Activated CD4-positive, alpha-beta T cell treated with anti-CD3 and anti-CD28 coated beads for 36 hours (primary cell): ENCODE data around the gene PP2D1. TPM values are rescaled to one million over a fixed set of nuclear protein-coding genes. Genes with fewer than 3 reads are reported as not detected.

ENCODE experiments used
- ATAC-seq: fragments of 200-7000 bp; cut with Tn5 transposase; one replicate; pipeline ENCODE4 v1.10.0; 2021; ENCODE audit warnings: mild to moderate bottlenecking, moderate library complexity
- CTCF ChIA-PET: fragments of 350-600 bp; sonication (Branson Sonifier 250); formaldehyde crosslinking; loops from one replicate; lab custom pipeline; 2021; ENCODE audit warnings: antibody characterized with exemption; lab: Charles Lee
- POLR2A ChIA-PET: fragments of 350-600 bp; sonication (Branson Sonifier 250); formaldehyde crosslinking; loops from one replicate; lab custom pipeline; 2021; ENCODE audit warnings: antibody characterized with exemption, inconsistent platforms; lab: Charles Lee
- DNase-seq: peaks from one replicate; pipeline ENCODE4 v3.0.0-alpha.2; 2020
- H3K27ac Mint-ChIP-seq: one replicate; pipeline ENCODE4 v1.8.0; 2021; ENCODE audit warnings: mixed read lengths
- H3K27me3 Mint-ChIP-seq: one replicate; pipeline ENCODE4 v1.8.0; 2021; ENCODE audit warnings: mixed read lengths
- H3K36me3 Mint-ChIP-seq: one replicate; pipeline ENCODE4 v1.8.0; 2021; ENCODE audit warnings: low read depth, mixed read lengths
- H3K4me1 Mint-ChIP-seq: one replicate; pipeline ENCODE4 v1.8.0; 2021; ENCODE audit warnings: mixed read lengths
- H3K4me3 Mint-ChIP-seq: one replicate; pipeline ENCODE4 v1.8.0; 2021; ENCODE audit warnings: mild to moderate bottlenecking, moderate library complexity, mixed read lengths
- H3K9me3 Mint-ChIP-seq: one replicate; pipeline ENCODE4 v1.8.0; 2021; ENCODE audit warnings: low read depth, mixed read lengths
- intact Hi-C, 2 experiments: fragments of 100-400 bp; cut with DNase I in 1 of 2; cut with micrococcal nuclease in 1 of 2; formaldehyde crosslinking; loops; one replicate each; pipeline versions ENCODE4 v1.14.2 to v1.15.1; 2022 to 2024; cut with DNase I, micrococcal nuclease
- total RNA-seq, 2 experiments: library from RNA; stranded (reverse); gene quantifications; one replicate each; pipeline ENCODE4 v1.2.3, GENCODE V29; 2021

PP2D1 gene
- total RNA-seq, 2 experiments from 2014 or later = not detected

GRCh38 chr3:19946832-19947548, 65.1 kb downstream of the PP2D1 start, which contains the start of gene RAB5A:
TSS of gene RAB5A (plus strand) at chr3:19947097. CDS start at chr3:19950899, 3,802 bp downstream.
- DNase-seq (peak; percentile 99), ATAC-seq (peak; percentile 90)
- Mint-ChIP-seq H3K36me3 (peaks cover 19% of the 10 kb centered on the region), H3K4me3 (peak within 1 kb of the TSS; percentile 96), H3K9me3 (no peaks in the 10 kb centered on the region), H3K27me3 (no peaks in the 10 kb centered on the region), H3K4me1 (peaks cover 40% of the 10 kb centered on the region), H3K27ac (peak within 1 kb of the TSS; percentile 99)
- ChIA-PET POLR2A (interaction anchor here (0.6 to 2.4 kb wide), 4 partner anchors 10 to 239 kb away, joined by 3 to 7 read pairs (median 6); partner anchors contain the start of gene SGO1), CTCF (interaction anchor here (1.1 to 1.5 kb wide), 2 partner anchors 16 to 94 kb away, joined by 3 to 4 read pairs; no protein-coding TSS in a partner anchor)
- intact Hi-C loops = loop anchor here (1.0 to 5.0 kb wide), 7 partner anchors 10 to 239 kb away; partner anchors contain the start of genes SGO1 (in 2 of the 2) and KAT2B (in 1 of the 2)

GRCh38 chr3:19945969-19946831, 65.9 kb downstream of the PP2D1 start:
- peak overlapping the region; percentile 96 for H3K4me3 Mint-ChIP-seq
- H3K9me3 Mint-ChIP-seq = no peaks in the 10 kb centered on the region
- intact Hi-C loops = loop anchor here in 1 of 2 experiments (5.0 kb wide), 1 partner anchor 59 kb away; no protein-coding TSS in a partner anchor
- no peaks in the 10 kb centered on the region for H3K27me3 Mint-ChIP-seq
- peak; percentile 13 for DNase-seq
- H3K27ac Mint-ChIP-seq = peak overlapping the region; percentile 99
- ATAC-seq = peak; percentile 2
- H3K4me1 Mint-ChIP-seq = peaks cover 34% of the 10 kb centered on the region
- H3K36me3 Mint-ChIP-seq = peaks cover 14% of the 10 kb centered on the region
- POLR2A ChIA-PET = no interaction called here
- CTCF ChIA-PET = interaction anchor here (0.7 kb wide), 1 partner anchor 112 kb away, joined by 3 read pairs; no protein-coding TSS in a partner anchor

- no peak for DNase-seq
- peaks cover 28% of the 10 kb centered on the region for H3K4me1 Mint-ChIP-seq
- ChIA-PET POLR2A (no interaction called here), CTCF (interaction anchor here (0.7 kb wide), 1 partner anchor 113 kb away, joined by 3 read pairs; no protein-coding TSS in a partner anchor)
- H3K9me3 Mint-ChIP-seq = no peaks in the 10 kb centered on the region
- intact Hi-C loops = loop anchor here in 1 of 2 experiments (5.0 kb wide), 1 partner anchor 58 kb away; no protein-coding TSS in a partner anchor
- no peak for ATAC-seq
- H3K27ac Mint-ChIP-seq = peak overlapping the region; percentile 99
- peak overlapping the region; percentile 96 for H3K4me3 Mint-ChIP-seq
- H3K36me3 Mint-ChIP-seq = peaks cover 8% of the 10 kb centered on the region
- no peaks in the 10 kb centered on the region for H3K27me3 Mint-ChIP-seq
Observed at GRCh38 chr3:19945534-19945933, 66.5 kb downstream of the PP2D1 start.

GRCh38 chr3:19940643-19941042, 71.4 kb downstream of the PP2D1 start:
- intact Hi-C loops = no loop called here
- Mint-ChIP-seq H3K27ac (no peak overlapping the region), H3K36me3 (no peaks in the 10 kb centered on the region), H3K4me3 (no peak overlapping the region), H3K4me1 (peaks cover 17% of the 10 kb centered on the region), H3K27me3 (no peaks in the 10 kb centered on the region), H3K9me3 (no peaks in the 10 kb centered on the region)
- DNase-seq = no peak
- CTCF ChIA-PET = no interaction called here
- no peak for ATAC-seq
- POLR2A ChIA-PET = no interaction called here

GRCh38 chr3:19938295-19938627, 73.8 kb downstream of the PP2D1 start:
- intact Hi-C loops = no loop called here
- H3K4me3 Mint-ChIP-seq = no peak overlapping the region
- H3K36me3 Mint-ChIP-seq = peaks cover 5% of the 10 kb centered on the region
- peaks cover 8% of the 10 kb centered on the region for H3K27me3 Mint-ChIP-seq
- H3K4me1 Mint-ChIP-seq = peaks cover 20% of the 10 kb centered on the region
- ChIA-PET CTCF (no interaction called here), POLR2A (interaction anchor here (1.5 kb wide), 1 partner anchor 10 kb away, joined by 7 read pairs; no protein-coding TSS in a partner anchor)
- DNase-seq (no peak), ATAC-seq (no peak)
- no peaks in the 10 kb centered on the region for H3K9me3 Mint-ChIP-seq
- no peak overlapping the region for H3K27ac Mint-ChIP-seq

- Mint-ChIP-seq H3K9me3 (no peaks in the 10 kb centered on the region), H3K27ac (peak overlapping the region; percentile 62), H3K4me3 (no peak overlapping the region), H3K36me3 (peaks cover 5% of the 10 kb centered on the region), H3K4me1 (peaks cover 25% of the 10 kb centered on the region), H3K27me3 (peaks cover 10% of the 10 kb centered on the region)
- POLR2A ChIA-PET = interaction anchor here (0.6 to 1.5 kb wide), 5 partner anchors 10 to 1119 kb away, joined by 3 to 7 read pairs (median 3); partner anchors contain the start of gene SGO1
- intact Hi-C loops = loop anchor here (1.0 kb wide), 2 partner anchors 10 to 117 kb away; partner anchors contain the start of gene RAB5A (in 2 of the 2)
- CTCF ChIA-PET = interaction anchor here (0.6 to 1.2 kb wide), 5 partner anchors 52 to 249 kb away, joined by 3 to 5 read pairs (median 3); no protein-coding TSS in a partner anchor
- peak; percentile 94 for ATAC-seq
- peak; percentile 38 for DNase-seq
Observed at GRCh38 chr3:19937459-19938294, 74.4 kb downstream of the PP2D1 start.

Other genes with a start within 250 kb of the PP2D1 start
- under 1 TPM; 0.62 to 0.79 TPM for gene EFHB, start 78.0 kb downstream of the PP2D1 start, total RNA-seq
- gene RAB5A, start 65.2 kb downstream of the PP2D1 start, total RNA-seq = 10 to 100 TPM; 54.2 to 78.8 TPM
- 10 to 100 TPM; 17.2 to 18.5 TPM for gene KAT2B, start 28.2 kb upstream of the PP2D1 start, total RNA-seq
- gene SGO1, start 173.9 kb upstream of the PP2D1 start, total RNA-seq = 10 to 100 TPM; 29.4 to 39.2 TPM